Epithelial cell of proximal tubule (primary cell): ENCODE measurements around the gene KHNYN. TPM values are rescaled to one million over a fixed set of nuclear protein-coding genes. Genes with fewer than 3 reads are reported as not detected.

ENCODE experiments used
- DNase-seq: peaks from one replicate; pipeline ENCODE4 v3.0.0-alpha.2; 2011; ENCODE audit warnings: low read depth
- H3K4me3 ChIP-seq: 2 replicates; pipeline ENCODE4 v1.5.1; 2011; ENCODE audit warnings: low read depth, mild to moderate bottlenecking, low read length
- total RNA-seq: library from RNA; depleted of rRNA; stranded (reverse); fragments of >200 nt; gene quantifications from 2 replicates; pipeline ENCODE4 v1.2.3, GENCODE V29; 2015
- TF ChIP-seq, protein P1 (sequence below): conservative IDR thresholded peaks from 2 replicates; pipeline ENCODE4 v1.5.1; 2012; ENCODE audit warnings: low read depth, mild to moderate bottlenecking, low read length

KHNYN gene
- total RNA-seq, 1 donor from 2014 or later: 41.6 TPM

DNA sequence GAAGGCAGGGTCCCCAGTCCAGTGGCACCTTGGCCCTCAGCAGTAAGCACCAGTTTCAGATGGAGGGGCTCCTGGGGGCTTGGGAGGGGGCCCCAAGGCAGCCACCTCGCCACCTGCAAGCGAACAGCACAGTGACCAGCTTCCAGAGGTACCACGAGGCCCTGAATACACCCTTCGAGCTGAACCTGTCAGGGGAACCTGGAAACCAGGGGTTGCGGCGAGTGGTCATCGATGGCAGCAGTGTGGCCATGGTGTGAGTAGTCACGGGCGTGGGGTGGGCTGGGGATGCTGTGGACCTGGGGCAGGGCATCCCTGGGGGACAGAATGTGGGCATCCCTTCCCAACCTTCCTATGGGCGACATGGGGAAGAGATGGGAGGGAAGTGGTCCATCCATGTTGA is 19.8 kb upstream of the KHNYN start:
- no peak for DNase-seq
- H3K4me3 ChIP-seq: no peak overlapping the region
- TF ChIP-seq, protein P1, sequence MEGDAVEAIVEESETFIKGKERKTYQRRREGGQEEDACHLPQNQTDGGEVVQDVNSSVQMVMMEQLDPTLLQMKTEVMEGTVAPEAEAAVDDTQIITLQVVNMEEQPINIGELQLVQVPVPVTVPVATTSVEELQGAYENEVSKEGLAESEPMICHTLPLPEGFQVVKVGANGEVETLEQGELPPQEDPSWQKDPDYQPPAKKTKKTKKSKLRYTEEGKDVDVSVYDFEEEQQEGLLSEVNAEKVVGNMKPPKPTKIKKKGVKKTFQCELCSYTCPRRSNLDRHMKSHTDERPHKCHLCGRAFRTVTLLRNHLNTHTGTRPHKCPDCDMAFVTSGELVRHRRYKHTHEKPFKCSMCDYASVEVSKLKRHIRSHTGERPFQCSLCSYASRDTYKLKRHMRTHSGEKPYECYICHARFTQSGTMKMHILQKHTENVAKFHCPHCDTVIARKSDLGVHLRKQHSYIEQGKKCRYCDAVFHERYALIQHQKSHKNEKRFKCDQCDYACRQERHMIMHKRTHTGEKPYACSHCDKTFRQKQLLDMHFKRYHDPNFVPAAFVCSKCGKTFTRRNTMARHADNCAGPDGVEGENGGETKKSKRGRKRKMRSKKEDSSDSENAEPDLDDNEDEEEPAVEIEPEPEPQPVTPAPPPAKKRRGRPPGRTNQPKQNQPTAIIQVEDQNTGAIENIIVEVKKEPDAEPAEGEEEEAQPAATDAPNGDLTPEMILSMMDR: no peak

DNA sequence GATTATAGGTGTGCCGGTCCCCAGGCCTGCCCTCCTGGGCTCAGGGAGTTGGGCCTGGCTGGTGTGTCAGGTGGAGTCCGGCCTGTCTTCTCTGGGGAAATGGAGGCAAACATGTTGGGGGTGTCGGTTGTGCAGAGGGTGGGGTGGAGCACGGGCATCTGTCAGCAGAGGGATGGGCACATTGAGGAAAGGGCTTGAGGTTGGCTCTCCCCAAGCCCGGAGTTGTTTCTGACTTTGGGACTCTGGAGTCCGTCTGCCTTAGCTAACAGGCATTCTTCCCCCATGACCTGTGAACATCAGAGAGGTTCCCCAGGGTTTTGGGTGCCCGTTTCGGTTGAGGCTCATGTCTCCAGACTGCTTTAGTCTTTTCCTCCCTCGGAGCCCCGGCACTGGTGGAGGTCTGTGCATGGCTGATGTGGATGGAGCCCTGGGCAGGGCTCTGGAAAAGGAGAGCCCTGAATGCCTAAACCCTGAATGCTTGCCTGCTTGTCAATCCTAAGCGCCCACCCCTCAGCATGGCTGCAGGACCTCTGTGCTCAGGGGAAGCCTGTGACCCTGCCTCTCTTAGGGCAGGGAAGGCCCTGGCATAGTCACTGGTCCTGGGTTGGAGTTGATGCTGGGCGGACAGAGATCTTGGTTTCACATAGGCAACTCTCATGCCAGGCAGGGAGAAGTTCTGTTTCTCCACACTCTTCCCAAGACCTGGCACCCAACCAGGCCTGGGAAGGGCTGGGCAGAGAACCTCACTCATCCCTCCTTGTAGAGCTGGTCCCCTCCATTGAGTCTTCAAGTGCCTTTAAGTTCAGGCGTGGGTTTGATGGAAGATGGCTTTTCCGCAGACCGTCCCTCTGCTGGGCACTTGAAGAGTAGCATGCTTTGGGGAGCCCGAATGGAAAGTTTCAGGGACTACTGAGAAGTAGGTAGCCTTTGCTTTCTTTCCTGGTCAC is 18.0 kb upstream of the KHNYN start:
- no peak for DNase-seq
- TF ChIP-seq, protein P1: peak; percentile 79
- no peak overlapping the region for H3K4me3 ChIP-seq

DNA sequence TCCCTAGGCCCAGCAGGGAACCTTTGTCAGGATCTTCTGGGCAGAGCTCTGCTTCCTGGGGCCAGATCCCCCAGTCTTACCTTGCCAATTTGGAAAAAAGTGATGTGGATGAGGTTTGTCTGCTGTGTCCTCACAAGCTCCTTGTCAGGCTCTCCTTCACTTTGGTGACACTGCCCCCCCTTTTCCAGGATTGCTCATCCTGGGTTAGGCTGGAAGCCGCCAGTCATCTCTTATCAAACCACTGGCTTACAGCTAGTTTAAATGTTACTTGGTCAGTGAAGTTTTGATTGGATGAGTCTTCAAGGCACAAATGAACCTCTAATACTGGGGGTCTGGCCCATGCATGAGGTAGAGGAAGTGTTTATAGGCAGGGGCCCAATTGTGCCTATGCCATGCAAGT is 15.7 kb upstream of the KHNYN start:
- TF ChIP-seq, protein P1: no peak
- no peak overlapping the region for H3K4me3 ChIP-seq
- no peak for DNase-seq

DNA sequence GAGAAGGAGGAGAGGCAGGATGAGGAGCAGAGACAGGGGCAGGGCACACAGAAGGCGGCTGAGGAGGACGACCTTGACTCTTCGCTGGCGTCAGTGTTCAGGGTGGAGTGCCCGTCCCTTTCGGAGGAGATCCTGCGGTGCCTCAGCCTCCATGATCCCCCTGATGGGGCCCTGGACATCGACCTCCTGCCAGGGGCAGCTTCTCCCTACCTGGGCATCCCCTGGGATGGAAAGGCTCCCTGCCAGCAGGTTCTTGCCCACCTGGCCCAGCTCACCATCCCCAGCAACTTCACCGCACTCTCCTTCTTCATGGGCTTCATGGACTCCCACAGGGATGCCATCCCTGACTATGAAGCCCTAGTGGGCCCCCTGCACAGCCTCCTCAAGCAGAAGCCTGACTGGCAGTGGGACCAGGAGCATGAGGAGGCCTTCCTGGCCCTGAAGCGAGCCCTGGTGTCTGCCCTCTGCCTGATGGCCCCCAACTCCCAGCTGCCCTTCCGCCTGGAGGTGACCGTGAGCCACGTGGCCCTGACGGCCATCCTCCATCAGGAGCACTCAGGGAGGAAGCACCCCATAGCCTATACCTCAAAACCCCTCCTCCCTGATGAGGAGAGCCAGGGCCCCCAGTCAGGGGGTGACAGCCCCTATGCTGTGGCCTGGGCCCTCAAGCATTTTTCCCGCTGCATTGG is 14.9 kb upstream of the KHNYN start:
- no peak overlapping the region for H3K4me3 ChIP-seq
- no peak for DNase-seq
- TF ChIP-seq, protein P1: no peak

DNA sequence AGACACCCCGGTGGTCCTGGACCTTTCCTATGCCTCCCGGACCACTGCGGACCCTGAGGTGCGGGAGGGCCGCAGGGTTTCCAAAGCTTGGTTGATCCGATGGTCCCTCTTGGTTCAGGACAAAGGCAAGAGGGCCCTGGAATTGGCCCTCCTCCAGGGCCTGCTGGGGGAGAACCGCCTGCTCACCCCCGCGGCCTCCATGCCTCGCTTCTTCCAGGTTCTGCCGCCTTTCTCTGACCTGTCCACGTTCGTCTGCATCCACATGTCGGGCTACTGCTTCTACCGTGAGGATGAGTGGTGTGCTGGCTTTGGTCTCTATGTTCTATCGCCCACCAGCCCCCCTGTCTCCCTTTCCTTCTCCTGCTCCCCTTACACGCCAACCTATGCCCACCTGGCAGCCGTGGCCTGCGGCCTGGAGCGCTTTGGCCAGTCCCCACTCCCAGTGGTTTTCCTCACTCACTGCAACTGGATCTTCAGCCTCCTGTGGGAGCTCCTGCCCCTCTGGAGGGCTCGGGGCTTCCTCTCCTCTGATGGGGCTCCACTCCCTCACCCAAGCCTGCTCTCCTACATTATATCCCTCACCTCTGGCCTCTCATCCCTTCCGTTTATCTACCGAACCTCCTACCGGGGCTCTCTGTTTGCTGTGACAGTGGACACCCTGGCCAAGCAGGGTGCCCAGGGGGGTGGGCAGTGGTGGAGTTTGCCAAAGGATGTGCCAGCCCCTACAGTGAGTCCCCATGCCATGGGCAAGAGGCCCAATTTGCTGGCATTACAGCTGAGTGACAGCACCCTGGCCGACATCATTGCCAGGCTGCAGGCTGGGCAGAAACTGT is 14.1 kb upstream of the KHNYN start:
- no peak for DNase-seq
- TF ChIP-seq, protein P1: no peak
- no peak overlapping the region for H3K4me3 ChIP-seq

DNA sequence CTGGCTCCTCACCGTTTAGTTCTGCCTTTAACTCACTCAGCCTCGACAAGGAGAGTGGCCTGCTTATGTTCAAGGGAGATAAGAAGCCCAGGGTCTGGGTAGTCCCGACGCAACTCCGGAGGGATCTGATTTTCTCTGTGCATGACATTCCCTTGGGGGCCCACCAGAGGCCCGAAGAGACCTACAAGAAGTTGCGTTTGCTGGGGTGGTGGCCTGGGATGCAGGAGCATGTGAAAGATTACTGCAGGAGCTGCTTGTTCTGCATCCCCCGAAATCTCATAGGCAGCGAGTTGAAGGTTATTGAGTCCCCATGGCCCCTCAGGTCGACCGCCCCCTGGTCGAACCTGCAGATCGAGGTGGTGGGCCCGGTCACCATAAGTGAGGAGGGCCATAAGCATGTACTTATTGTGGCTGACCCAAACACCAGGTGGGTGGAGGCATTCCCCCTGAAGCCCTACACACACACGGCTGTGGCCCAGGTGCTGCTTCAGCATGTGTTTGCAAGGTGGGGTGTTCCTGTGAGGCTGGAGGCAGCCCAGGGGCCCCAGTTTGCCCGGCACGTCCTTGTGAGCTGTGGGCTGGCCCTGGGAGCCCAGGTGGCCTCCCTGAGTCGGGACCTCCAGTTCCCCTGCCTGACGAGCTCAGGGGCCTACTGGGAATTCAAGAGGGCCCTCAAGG is 13.4 kb upstream of the KHNYN start:
- H3K4me3 ChIP-seq: no peak overlapping the region
- TF ChIP-seq, protein P1: no peak
- DNase-seq: no peak
